ENCODE measurements around the gene DYNLL2.
A peak's percentile ranks its signal among the peaks of the same experiment; 100 is the strongest.
"Not testable (repeated sequence)": the region's sequence is repeated elsewhere in the genome, so short reads cannot be mapped to it uniquely, and the experiment has no call there.

DYNLL2 gene

GRCh38 chr17:58107306-58107705 is 24.1 kb downstream of the DYNLL2 start:
- DNase-seq: no peak

- no peak for DNase-seq
These were observed 26.0 kb downstream of the DYNLL2 start for GRCh38 chr17:58109197-58109596.

- DNase-seq: no peak
These were observed 26.8 kb downstream of the DYNLL2 start for GRCh38 chr17:58110012-58110411.

- DNase-seq: no peak
These were observed 28.5 kb downstream of the DYNLL2 start for GRCh38 chr17:58111676-58112075.

- peak; percentile 75 to 86 for DNase-seq
These were observed 29.9 kb downstream of the DYNLL2 start for GRCh38 chr17:58112970-58113631.

- DNase-seq: no peak
These were observed 30.7 kb downstream of the DYNLL2 start for GRCh38 chr17:58113947-58114346.

GRCh38 chr17:58117382-58117781 is 34.2 kb downstream of the DYNLL2 start:
- no peak for DNase-seq

- DNase-seq: no peak
These were observed 36.3 kb downstream of the DYNLL2 start for GRCh38 chr17:58119491-58119890.

- DNase-seq: peak; percentile 9 to 59
These were observed 37.1 kb downstream of the DYNLL2 start for GRCh38 chr17:58120195-58120822.

- DNase-seq: peak; percentile 47 to 72
These were observed 38.7 kb downstream of the DYNLL2 start for GRCh38 chr17:58121925-58122324.

GRCh38 chr17:58127846-58128245 is 44.6 kb downstream of the DYNLL2 start:
- DNase-seq: no peak

GRCh38 chr17:58132697-58133096 is 49.5 kb downstream of the DYNLL2 start:
- not testable (repeated sequence) for DNase-seq

GRCh38 chr17:58136669-58137279 is 53.6 kb downstream of the DYNLL2 start:
- no peak for DNase-seq

GRCh38 chr17:58141505-58141904 is 58.3 kb downstream of the DYNLL2 start:
- no peak for DNase-seq

- DNase-seq: not testable (repeated sequence)
These were observed 60.1 kb downstream of the DYNLL2 start for GRCh38 chr17:58143335-58143734.

- no peak for DNase-seq
These were observed 61.6 kb downstream of the DYNLL2 start for GRCh38 chr17:58144801-58145200.
